Keratinocyte (primary cell): ENCODE results near the gene ROR1. TPM values are rescaled to one million over a fixed set of nuclear protein-coding genes. Genes with fewer than 3 reads are reported as not detected.

Experiments used
- DNase-seq: peaks from one replicate; pipeline ENCODE4 v3.0.0-alpha.2; 2011; ENCODE audit warnings: low read depth, missing footprints, low spot score
- FAIRE-seq: peaks from 2 replicates; lab custom pipeline; 2011; peaks lifted over from hg19 to GRCh38; lab: Jason Lieb, UNC
- H2AFZ ChIP-seq: 2 replicates; pipeline ENCODE4 v1.6.0; 2012; ENCODE audit warnings: low read length, control low read depth, inconsistent platforms; ENCODE audit not compliant: control insufficient read depth
- H3K27ac ChIP-seq: 2 replicates; pipeline ENCODE4 v1.5.1; 2011; ENCODE audit warnings: low read length; ENCODE audit not compliant: control insufficient read depth, insufficient read depth
- H3K27me3 ChIP-seq: 3 replicates; pipeline ENCODE4 v1.6.0; 2011; ENCODE audit warnings: low read length; ENCODE audit not compliant: control insufficient read depth, insufficient read depth; ENCODE audit errors: extremely low read depth
- H3K36me3 ChIP-seq, 2 experiments: 2 replicates in 1 of 2; 3 replicates in 1 of 2; pipeline ENCODE4 v1.5.1; 2011; ENCODE audit warnings: low read length in 2 of 2, mild to moderate bottlenecking in 1 of 2; ENCODE audit not compliant: control insufficient read depth in 2 of 2, insufficient read depth in 2 of 2; ENCODE audit errors: extremely low read depth in 1 of 2
- H3K4me1 ChIP-seq: 3 replicates; pipeline ENCODE4 v1.5.1; 2011; ENCODE audit warnings: low read length; ENCODE audit not compliant: control insufficient read depth, insufficient read depth; ENCODE audit errors: extremely low read depth
- H3K4me2 ChIP-seq: 3 replicates; pipeline ENCODE4 v1.6.0; 2011; ENCODE audit warnings: low read depth, low read length; ENCODE audit not compliant: control insufficient read depth, insufficient read depth; ENCODE audit errors: extremely low read depth
- H3K4me3 ChIP-seq, 3 experiments: fragments of 200-600 bp in 1 of 3; sonication (generic) in 1 of 3; 2 replicates in 2 of 3; 3 replicates in 1 of 3; pipeline ENCODE4 v1.5.1; 2011 to 2016; ENCODE audit warnings: low read length in 3 of 3, mild to moderate bottlenecking in 3 of 3, control low read depth in 2 of 3, inconsistent platforms in 1 of 3, low read depth in 1 of 3, mixed read lengths in 1 of 3, mixed run types in 1 of 3, moderate library complexity in 1 of 3; ENCODE audit not compliant: control insufficient read depth in 2 of 3, insufficient read depth in 2 of 3; ENCODE audit errors: extremely low read depth in 1 of 3
- H3K79me2 ChIP-seq: 2 replicates; pipeline ENCODE4 v1.6.0; 2012; ENCODE audit warnings: low read length; ENCODE audit not compliant: control insufficient read depth, insufficient read depth
- H3K9ac ChIP-seq: 3 replicates; pipeline ENCODE4 v1.6.0; 2011; ENCODE audit warnings: low read length; ENCODE audit not compliant: control insufficient read depth, insufficient read depth; ENCODE audit errors: extremely low read depth
- H3K9me1 ChIP-seq: 3 replicates; pipeline ENCODE4 v1.6.0; 2011; ENCODE audit warnings: low read length; ENCODE audit not compliant: control insufficient read depth, insufficient read depth; ENCODE audit errors: extremely low read depth
- H3K9me3 ChIP-seq: 2 replicates; pipeline ENCODE4 v1.5.1; 2012; ENCODE audit warnings: low read depth, low read length; ENCODE audit not compliant: control insufficient read depth
- H4K20me1 ChIP-seq: 3 replicates; pipeline ENCODE4 v1.6.0; 2011; ENCODE audit warnings: low read length; ENCODE audit not compliant: control insufficient read depth, insufficient read depth; ENCODE audit errors: extremely low read depth
- EZH2 ChIP-seq: IDR thresholded peaks from one replicate; pipeline ENCODE4 v1.6.1; 2012; ENCODE audit warnings: inconsistent platforms, mild to moderate bottlenecking, low read length, moderate library complexity
- dilution Hi-C: fragments of 300-500 bp; cut with MboI; formaldehyde crosslinking; loops from one replicate; pipeline ENCODE4 v1.7.0; 2020; ENCODE audit warnings: low sequenced_read_pairs; ENCODE audit not compliant: extremely low pct_ligation_motif_present
- polyA plus RNA-seq, 5 experiments: library from polyadenylated mRNA; depleted of rRNA in 3 of 5; stranded (reverse) in 3 of 5; stranded (forward) in 1 of 5; unstranded in 1 of 5; fragments of >200 nt; gene quantifications; 1 replicate in 1 of 5; 2 replicates in 3 of 5; 3 replicates in 1 of 5; pipeline versions ENCODE4 v1.2.1 to v1.2.3, GENCODE V29; 2011 to 2012; ENCODE audit warnings: missing spikeins in 2 of 5, low read depth in 1 of 5, low replicate concordance in 1 of 5
- TF ChIP-seq, protein P1 (sequence below), 3 experiments: IDR thresholded peaks in 1 of 3; conservative IDR thresholded peaks in 1 of 3; optimal IDR thresholded peaks in 1 of 3; 2 replicates in 2 of 3; 3 replicates in 1 of 3; pipeline versions ENCODE3 to v1.5.1; 2011; ENCODE audit warnings: low read length in 3 of 3, mild to moderate bottlenecking in 3 of 3, moderate library complexity in 2 of 3, control low read depth in 1 of 3, inconsistent platforms in 1 of 3; ENCODE audit not compliant: insufficient read depth in 2 of 3; ENCODE audit errors: extremely low read depth in 1 of 3

Gene ROR1
- polyA plus RNA-seq, 1 donor (not counting 4 experiments of a cell fraction or from before 2014, with no cell fraction given), result 9.2 TPM

- FAIRE-seq (no peak), DNase-seq (no peak)
- Histone ChIP-seq H2AFZ (no peak overlapping the region), H3K9me3 (no peaks in the 10 kb centered on the region), H3K79me2 (no peaks in the 10 kb centered on the region), H3K4me1 (peaks cover 6% of the 10 kb centered on the region), H3K36me3 (no peaks in the 10 kb centered on the region), H3K9ac (no peak overlapping the region), H3K4me2 (no peak overlapping the region), H3K27me3 (no peaks in the 10 kb centered on the region), H4K20me1 (no peaks in the 10 kb centered on the region), H3K27ac (no peak overlapping the region), H3K9me1 (no peaks in the 10 kb centered on the region), H3K4me3 (no peak overlapping the region)
- dilution Hi-C loops, result no loop called here
- TF ChIP-seq EZH2, result no peak
- TF ChIP-seq, protein P1, sequence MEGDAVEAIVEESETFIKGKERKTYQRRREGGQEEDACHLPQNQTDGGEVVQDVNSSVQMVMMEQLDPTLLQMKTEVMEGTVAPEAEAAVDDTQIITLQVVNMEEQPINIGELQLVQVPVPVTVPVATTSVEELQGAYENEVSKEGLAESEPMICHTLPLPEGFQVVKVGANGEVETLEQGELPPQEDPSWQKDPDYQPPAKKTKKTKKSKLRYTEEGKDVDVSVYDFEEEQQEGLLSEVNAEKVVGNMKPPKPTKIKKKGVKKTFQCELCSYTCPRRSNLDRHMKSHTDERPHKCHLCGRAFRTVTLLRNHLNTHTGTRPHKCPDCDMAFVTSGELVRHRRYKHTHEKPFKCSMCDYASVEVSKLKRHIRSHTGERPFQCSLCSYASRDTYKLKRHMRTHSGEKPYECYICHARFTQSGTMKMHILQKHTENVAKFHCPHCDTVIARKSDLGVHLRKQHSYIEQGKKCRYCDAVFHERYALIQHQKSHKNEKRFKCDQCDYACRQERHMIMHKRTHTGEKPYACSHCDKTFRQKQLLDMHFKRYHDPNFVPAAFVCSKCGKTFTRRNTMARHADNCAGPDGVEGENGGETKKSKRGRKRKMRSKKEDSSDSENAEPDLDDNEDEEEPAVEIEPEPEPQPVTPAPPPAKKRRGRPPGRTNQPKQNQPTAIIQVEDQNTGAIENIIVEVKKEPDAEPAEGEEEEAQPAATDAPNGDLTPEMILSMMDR (optimal IDR thresholded peaks at IDR 0.05 in 1 of 3, IDR thresholded peaks at IDR 0.05 in 1 of 3, conservative IDR thresholded peaks at IDR 0.05 in 1 of 3; ENCODE audit: extremely low read depth in 1 of 3, insufficient read depth in 2 of 3, low read length in 3 of 3), result no peak
Measured at GRCh38 chr1:63742526-63742925, 31.3 kb upstream of the ROR1 start.

DNA sequence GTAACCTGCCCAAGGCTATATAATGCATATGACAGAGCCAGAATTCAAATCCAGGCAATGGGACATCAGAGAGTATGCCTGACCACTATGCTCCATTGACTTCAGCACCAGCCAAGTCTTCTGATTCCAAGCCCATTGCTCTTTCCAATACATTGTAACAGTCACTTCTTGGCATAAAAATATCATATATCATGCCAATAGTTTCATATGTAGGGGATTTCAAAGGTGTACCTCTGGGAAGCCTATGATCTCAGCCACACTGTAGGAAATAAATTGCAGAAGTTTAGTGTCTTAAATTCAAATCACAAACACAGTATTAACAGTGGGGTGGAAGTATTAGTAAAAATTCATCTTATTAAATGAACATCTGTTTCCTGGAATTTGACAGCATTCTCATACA lies 30.0 kb upstream of the ROR1 start:
- TF ChIP-seq, protein P1 (optimal IDR thresholded peaks at IDR 0.05 in 1 of 3, IDR thresholded peaks at IDR 0.05 in 1 of 3, conservative IDR thresholded peaks at IDR 0.05 in 1 of 3; ENCODE audit: extremely low read depth in 1 of 3, insufficient read depth in 2 of 3, low read length in 3 of 3), result no peak
- FAIRE-seq (no peak), DNase-seq (no peak)
- Histone ChIP-seq H3K27me3 (no peaks in the 10 kb centered on the region), H3K4me2 (no peak overlapping the region), H3K9me3 (no peaks in the 10 kb centered on the region), H3K36me3 (no peaks in the 10 kb centered on the region), H3K4me1 (peaks cover 6% of the 10 kb centered on the region), H3K27ac (no peak overlapping the region), H3K9ac (no peak overlapping the region), H2AFZ (no peak overlapping the region), H3K4me3 (no peak overlapping the region), H3K79me2 (no peaks in the 10 kb centered on the region), H3K9me1 (no peaks in the 10 kb centered on the region), H4K20me1 (no peaks in the 10 kb centered on the region)
- dilution Hi-C loops, result no loop called here
